SK-N-SH (cell line): ENCODE data around the gene CDH13.

Experiments
- CTCF ChIP-seq: fragments of 200-600 bp; sonication (generic); IDR thresholded peaks from 2 replicates; pipeline ENCODE4 v1.6.1; 2017; ENCODE audit warnings: antibody characterized with exemption, mild to moderate bottlenecking, moderate library complexity
- EZH2phosphoT487 ChIP-seq: fragments of 200-600 bp; sonication (generic); IDR thresholded peaks from 2 replicates; pipeline ENCODE4 v1.6.1; 2017; ENCODE audit warnings: low read depth, mixed run types, mild to moderate bottlenecking, antibody characterized with exemption, moderate library complexity, borderline replicate concordance
- GABPA ChIP-seq: IDR thresholded peaks from 2 replicates; pipeline ENCODE4 v1.4.0; 2012; ENCODE audit warnings: low read depth, mild to moderate bottlenecking
- MAX ChIP-seq: IDR thresholded peaks from 2 replicates; pipeline ENCODE4 v1.4.0; 2012; ENCODE audit warnings: low read depth
- MEF2A ChIP-seq: IDR thresholded peaks from 2 replicates; pipeline ENCODE4 v1.4.0; 2012; ENCODE audit warnings: low read depth, borderline replicate concordance
- RCOR1 ChIP-seq: fragments of 150-350 bp; IDR thresholded peaks from 2 replicates; pipeline ENCODE4 v1.6.1; 2017; ENCODE audit warnings: antibody characterized with exemption, low read length
- REST ChIP-seq: IDR thresholded peaks from 2 replicates; pipeline ENCODE4 v1.6.1; 2012; ENCODE audit warnings: mild to moderate bottlenecking, low read depth, low read length, moderate library complexity
- TCF12 ChIP-seq: IDR thresholded peaks from 2 replicates; pipeline ENCODE4 v1.4.0; 2012
- YY1 ChIP-seq: IDR thresholded peaks from 2 replicates; pipeline ENCODE4 v1.4.0; 2012; ENCODE audit warnings: low read depth, mild to moderate bottlenecking

DNA sequence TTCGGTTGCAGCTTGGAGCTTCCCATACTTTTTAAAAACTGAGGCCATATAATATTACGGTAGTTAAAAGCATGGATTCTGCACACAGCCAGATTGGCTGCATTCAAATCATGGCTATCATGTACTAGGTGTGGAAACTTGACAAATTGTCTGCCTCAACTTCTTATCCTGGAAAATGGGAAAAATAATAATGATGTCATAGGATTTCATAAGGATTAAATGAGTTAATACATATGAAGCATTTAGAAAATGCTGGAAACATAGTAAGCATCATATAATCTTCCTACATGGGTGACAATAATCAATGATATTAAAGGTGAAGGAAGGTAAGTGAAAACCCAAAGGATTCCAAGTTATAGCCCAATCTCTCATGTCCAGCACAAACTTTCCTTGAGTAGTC is 592.5 kb downstream of the CDH13 start:
- TF ChIP-seq EZH2phosphoT487 (no peak), REST (no peak), TCF12 (no peak), YY1 (no peak), CTCF (no peak), GABPA (no peak), MAX (no peak), RCOR1 (no peak), MEF2A (no peak)
